NK-92 (cell line): ENCODE results near the gene COX7B2.

Source experiments
- DNase-seq: peaks from one replicate; lab custom pipeline; 2025; ENCODE audit not compliant: unreplicated experiment; lab: John Stamatoyannopoulos, UW

The COX7B2 gene

DNA sequence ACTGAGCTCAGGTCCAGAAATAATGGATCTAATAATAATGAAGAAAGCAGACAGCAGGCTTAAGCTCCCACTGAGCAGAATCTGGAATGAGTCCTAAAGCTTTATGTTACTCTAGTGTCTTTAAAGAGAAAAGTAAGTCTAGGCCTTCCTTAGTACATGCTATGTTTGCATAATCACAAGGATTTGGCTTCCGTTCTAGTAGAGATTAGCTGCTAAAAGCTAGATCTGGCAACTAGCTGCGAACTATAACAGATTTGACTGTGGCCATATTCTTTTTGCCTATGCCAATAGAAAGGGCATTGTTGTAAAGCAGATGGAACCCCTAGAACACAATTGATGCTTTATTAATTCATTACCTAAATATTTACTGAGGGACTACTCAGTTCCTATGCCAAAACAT lies 19.0 kb downstream of the COX7B2 start:
- DNase-seq, result no peak

DNA sequence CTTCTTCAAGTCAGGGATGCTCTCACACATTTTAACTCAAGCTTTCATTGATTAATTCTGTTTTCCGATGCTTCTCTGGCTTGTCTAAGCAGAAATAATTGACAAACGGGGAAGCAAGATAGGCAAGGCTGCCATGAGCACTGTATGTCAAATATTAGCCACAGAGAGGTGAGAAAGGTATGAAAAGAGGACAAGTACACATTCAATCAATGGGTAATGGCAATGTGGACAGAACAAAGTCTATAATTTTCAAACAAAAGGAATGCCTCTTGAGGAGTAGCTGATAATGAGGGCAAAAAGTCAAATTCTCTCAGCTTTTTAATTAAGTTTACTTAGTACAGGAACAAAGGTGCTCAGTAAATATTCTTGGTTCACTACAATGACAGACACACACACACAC lies 19.6 kb downstream of the COX7B2 start:
- DNase-seq, result no peak

DNA sequence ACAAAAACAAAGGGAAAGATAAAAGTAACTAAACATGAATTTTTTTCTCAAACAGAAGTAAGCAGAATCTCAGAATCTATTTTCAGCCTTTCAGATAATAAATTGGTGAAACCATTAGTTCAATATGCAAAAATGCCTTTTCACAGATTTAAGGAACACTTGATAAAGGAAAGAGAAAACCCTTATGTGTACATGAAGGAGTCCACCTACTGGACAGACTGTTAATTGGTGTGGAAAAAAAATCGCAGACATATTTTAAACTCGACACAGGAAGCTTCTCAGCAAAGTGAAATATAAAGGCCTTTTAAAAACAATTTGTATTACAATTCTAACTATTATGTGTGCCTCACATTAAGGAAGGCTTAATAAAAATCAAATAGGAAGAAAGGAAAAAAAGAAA lies 22.3 kb downstream of the COX7B2 start:
- no peak for DNase-seq

DNA sequence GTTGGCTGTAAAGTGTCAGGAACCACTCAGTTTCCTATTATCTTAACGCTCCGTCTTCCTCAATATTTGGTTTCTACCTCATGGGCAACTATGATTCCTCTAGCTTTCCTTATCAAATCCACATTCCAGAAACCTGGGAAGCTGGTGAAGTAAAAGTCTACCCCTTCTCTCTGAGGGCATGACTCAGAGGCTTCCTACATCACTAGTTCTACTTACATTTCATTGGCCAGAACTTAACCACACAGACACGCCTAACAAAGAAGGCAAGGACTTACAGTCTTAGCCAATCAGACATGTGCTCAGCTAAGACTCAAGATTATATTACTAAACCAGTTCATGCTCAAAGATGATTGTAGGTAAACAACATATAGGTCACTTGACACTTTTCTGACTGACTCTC lies 30.4 kb downstream of the COX7B2 start:
- DNase-seq, result no peak

DNA sequence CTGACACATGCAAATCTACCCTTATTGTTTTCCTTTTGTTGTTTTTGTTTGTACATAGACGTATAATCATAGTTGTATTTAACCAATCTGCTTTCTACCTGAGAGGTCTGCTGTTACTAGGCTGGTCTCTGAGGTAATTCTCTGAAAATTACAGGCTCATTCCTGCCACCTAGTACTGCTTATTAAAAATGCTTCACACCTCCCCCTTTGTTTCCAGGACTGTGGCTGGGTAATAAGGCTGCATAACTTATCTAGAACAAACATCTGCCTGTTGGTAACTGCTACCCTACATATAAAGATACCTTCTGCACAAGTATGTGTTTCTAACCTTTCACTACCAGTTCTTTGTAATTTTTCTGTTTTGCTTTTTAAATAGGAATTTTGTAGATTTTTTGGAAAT lies 34.2 kb downstream of the COX7B2 start:
- no peak for DNase-seq

DNA sequence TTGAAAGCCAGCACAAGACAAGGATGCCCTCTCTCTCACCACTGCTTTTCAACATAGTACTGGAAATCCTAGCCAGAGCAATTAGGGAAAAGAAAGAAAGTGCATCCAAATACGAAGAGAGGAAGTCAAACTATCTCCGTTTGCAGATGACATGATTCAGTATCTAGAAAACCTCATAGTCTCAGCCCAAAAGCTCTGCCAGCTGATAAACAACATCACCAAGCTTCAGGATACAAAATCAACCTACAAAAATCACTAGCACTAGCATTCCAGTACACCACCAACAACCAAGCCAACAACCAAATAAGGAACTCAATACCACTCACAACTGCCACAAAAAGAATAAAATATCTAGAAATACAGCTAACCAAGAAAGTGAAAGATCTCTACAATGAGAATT lies 38.6 kb downstream of the COX7B2 start:
- no peak for DNase-seq

DNA sequence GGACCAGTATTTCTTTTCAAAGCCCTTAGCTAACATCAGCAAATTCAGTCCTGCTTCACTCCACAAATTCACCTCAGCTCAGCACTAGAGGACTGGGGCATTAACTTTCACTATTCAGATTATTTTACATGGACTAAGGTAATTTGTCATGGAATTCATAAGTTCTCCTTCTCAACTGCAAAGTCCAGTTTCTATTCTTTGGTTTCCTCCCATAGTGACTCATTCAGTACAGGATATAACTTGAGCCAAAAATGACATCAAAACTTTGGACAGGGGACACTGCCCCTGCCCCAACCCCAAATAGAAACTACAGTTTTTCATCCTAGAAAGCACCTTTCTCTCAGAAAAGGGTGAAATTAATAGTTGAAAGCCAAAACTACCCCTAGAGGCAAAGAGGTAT lies 52.7 kb downstream of the COX7B2 start:
- DNase-seq, result no peak

DNA sequence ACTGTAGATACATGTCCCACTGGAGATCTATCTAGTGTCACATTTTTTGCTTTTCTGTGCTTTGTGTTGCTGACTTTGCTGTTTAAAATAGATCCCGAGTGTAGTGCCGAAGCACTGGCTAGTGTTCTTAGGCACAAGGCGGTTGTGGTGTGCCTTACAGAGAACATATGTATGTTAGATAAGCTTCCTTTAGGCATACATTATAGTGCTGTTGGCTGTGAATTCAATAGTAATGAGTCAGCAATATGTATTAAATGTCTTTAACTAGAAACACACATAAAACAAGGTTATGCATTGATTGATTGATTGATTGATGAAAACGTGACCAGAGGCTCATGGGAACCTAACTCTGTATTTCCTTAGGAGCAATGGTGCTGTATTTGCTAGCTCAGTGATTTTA lies 56.2 kb downstream of the COX7B2 start:
- DNase-seq, result no peak

DNA sequence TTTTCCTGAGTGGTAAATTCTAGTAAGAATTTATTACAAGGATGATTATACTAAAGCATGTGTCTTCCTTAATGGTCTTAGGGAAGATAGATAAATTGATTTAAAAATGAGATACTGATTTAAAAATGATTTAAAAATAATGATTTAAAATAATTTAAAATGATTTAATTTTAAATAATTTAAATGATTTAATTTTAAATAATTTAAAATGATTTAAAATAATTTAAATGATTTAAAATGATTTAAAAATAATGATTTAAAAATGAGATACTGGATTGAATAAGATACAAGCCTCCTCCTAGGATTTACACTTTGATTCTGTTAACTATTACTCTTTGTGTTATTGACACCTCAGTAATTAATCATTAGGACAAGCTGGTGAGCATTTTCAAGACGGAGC lies 59.0 kb downstream of the COX7B2 start:
- no peak for DNase-seq

DNA sequence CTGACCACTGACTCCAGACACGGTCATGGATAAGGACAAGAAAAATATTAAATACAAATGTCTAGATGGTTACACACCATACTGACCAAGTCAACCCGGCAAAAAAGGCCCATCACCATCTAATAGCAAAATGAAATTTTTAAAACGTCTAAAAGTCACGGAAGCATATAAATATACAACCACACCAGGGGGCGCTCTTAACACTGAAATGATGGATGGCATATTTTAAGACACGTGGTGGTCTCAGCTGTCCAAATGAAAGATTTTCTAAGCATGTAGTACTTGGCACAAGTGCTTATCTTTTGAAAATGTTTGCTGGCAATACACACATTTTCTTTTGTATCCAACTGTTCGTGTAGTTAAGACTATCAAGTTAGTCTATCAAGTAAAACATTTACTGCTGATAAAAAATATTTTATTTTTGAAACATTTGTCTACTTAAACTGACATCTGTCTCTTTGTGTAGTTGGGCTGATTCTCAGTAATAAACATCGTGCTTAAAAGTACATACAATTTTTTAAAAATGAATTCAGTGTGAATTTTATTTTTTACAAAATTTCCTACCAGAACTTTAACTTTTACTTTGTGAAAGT lies 64.6 kb downstream of the COX7B2 start:
- DNase-seq, result no peak

DNA sequence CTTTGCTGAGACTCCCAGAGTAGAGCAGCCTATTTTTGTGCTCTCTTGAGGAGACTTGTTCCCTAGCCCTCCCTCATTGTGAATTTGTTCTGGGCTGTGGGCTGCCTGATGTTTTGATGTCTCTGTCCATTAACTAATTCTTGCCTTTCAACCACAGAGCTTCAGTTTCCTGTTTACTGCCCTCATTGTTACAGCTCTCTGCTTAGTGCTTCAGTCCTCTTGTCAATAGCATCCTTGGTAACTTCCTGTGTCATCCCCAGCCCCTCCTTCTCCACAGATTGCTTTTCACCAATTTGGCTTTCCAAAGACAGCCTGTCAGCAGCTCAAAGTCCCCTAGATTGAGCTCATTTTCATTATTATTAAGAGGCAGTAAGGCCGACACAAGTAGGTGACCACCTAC lies 69.9 kb downstream of the COX7B2 start:
- no peak for DNase-seq

DNA sequence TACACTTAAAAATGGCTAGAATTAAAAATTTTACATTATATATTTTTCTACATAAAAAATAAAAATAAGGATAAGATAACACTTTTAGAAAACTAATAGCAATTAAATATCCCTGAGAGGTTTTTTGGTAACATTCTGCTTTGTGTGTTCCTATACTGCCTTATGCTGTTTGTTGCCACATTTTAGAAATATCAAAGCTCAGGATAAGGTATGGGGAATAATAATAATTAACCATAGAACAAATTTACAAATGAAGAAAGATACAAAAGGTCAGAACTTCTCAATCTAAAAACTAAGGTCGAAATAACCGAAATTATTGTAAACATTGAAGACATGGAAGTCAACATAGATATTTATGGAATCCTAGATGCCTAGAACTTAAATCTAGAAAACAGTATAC lies 71.4 kb downstream of the COX7B2 start:
- no peak for DNase-seq

DNA sequence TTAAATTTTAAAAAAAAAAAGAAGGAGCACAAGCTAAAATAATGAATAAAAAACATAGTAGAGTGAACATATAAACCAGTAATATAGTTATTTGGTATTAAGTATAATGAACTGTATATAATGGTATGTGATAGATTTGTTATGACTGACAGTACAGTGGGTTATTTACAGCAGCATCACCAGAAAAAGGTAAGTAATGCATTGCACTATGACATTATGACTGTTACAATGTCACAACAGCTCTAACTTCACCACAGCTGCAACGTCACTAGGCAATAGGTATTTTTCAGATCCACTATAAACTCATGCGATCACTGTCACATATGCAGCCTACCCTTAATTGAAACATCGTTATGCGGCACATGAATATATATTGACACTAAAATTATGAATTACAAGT lies 72.5 kb downstream of the COX7B2 start:
- DNase-seq, result no peak

DNA sequence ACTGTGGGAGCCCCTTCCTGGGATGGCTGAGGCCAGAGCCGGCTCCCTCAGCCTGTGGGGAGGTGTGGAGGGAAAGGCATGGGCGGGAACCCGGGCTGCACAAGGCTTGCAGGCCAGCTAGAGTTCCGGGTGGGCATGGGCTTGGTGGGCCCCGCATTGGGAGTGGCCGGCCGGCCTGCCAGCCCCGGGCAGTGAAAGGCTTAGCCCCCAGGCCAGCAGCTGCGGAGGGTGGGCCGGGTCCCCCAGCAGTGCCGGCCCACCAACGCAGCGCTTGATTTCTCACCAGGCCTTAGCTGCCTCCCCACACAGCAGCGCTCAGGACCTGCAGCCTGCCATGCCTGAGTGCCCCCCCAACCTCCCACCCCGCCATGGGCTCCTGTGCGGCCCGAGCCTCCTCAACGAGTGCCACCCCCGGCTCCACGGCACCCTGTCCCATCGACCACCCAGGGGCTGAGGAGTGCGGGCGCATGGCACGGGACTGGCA lies 78.0 kb downstream of the COX7B2 start:
- DNase-seq, result no peak

DNA sequence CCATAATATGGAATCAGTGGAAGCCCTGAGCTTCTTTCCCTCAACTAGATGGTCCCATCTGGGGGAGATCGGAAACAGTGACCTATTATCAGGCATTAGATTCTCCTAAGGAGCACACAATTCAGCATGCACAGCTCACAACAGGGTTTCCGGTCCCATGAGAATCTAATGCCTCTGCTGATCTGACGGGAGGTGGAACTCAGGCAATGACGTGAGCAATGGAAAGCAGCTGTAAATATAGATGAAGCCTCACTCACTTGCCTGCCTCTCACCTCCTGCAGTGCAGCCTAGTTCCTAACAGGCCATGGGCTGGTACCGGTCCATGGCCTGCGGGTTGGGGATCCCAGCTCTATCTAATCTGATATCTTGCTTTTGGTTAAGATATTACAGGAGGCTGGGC lies 88.9 kb downstream of the COX7B2 start:
- no peak for DNase-seq

DNA sequence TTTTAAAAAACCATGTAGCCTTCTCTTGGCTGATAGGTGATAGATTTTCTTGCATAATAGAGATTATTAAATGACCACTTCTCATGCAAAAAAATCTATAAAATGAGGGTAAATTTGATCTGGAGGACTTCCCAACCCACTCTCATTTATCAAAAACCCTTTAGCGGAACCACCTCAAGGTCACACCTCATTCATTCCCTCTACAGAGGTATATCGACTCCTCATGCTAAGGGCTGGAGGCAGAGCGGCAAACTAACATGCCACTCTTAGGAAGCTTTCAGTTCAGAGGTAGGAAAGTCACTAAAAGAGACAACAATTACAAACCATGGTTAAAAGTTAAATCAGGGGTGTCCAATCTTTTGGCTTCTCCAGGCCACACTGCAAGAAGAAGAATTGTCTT lies 90.0 kb downstream of the COX7B2 start:
- no peak for DNase-seq

DNA sequence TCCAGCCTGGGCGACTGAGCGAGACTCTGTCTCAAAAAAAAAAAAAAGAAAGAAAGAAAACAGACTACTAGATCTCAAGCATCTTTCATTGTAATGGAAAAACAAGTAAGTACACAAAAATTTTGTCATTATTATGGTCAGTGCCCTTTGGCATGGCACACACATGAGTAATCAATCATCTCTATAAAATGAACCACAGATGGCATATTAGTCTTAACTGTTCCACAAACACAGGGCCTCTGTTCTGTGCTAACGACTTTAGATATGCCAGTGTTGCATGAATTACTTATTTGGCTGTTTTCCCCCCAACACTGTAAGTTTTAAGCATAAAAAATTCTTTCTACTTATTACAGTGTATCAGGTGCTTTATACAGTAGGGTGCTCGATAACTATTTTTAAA lies 90.4 kb downstream of the COX7B2 start:
- DNase-seq, result no peak

DNA sequence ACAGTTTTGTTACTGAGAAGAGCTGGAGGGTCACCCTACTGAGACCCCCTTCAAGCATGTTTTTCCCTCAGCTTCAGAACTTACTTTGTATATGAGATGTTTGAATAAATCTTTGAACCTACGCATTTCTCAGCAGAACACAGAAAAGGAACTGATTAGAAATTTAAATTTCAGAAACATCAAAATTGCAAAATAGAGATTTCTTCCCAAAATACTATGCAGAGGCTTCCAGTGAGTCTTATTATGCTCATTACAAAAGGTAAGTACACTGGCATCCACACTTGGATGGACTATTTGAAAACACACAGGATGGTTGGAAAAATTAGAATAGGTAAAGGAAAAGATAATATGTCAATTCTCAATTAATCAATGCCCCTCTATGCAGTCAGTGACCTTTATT lies 91.2 kb downstream of the COX7B2 start:
- DNase-seq, result no peak

DNA sequence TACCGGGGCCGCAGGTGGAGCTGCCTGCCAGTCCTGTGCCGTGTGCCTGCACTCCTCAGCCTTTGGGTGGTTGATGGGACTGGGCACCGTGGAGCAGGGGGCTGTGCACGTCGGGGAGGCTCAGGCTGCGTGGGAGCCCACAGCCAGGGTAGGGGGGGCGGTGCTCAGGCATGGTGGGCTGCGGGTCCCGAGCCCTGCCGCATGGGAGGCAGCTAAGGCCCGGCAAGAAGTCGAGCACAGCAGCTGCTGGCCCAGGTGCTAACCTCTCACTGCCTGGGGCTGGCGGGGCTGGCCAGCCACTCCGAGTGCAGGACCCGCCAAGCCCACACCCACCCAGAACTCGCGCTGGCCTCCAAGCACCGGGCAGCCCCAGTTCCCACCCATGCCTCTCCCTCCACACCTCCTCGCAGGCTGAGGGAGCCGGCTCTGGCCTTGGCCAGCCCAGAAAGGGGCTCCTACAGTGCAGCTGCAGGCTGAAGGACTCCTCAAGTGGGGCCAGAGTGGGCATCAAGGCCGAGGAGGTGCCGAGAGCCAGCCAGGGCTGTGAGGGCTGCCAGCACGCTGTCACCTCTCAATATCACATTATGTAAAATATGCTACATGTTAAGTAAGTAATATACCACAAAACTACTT lies 104.1 kb downstream of the COX7B2 start:
- no peak for DNase-seq

DNA sequence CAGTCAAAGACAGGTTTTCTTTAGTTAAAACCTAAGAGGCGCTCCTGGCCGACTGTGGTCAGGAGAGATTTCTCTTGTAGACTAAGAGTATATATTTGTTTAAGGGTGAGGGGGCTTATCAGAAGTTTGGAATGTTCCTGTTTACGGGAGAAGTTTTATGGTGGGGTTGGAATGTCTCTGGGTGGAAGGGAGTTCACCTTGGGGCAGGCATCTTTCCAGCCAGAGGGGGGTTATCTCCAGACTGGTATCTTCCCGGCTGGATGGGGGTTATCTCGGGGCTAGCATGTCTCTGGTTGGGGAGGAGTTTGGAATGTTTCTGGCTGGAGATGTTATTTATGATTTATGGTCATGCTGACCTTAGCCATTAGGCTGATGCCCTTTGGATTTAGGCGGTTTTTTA lies 116.0 kb downstream of the COX7B2 start:
- no peak for DNase-seq

DNA sequence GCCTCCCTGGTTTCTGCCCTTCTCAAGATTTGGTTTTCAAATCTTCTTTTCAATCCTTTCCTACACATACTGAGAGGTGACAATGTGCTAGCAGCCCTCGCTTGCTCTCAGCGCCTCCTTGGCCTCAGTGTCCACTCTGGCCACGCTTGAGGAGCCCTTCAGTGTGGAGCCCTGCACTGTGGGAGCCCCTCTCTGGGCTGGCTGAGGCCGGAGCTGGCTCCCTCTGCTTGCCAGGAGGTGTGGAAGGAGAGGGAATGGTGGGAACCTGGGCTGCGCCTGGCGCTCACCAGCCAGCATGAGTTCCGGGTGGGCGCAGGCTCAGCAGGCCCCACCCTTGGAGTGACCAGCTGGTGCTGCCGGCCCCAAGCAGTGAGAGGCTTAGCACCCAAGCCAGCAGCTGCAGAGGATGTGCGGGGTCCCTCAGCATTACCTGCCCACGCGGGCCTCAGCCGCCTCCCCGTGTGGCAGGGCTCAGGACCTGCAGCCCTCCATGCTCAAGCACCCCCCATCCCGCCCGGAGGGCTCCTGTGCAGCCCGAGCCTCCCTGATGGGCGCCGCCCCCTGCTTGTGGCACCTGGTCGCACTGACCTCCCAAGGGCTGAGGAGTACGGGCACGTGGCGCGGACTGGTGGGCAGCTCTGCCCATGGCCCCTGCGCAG lies 127.5 kb downstream of the COX7B2 start:
- DNase-seq, result no peak

DNA sequence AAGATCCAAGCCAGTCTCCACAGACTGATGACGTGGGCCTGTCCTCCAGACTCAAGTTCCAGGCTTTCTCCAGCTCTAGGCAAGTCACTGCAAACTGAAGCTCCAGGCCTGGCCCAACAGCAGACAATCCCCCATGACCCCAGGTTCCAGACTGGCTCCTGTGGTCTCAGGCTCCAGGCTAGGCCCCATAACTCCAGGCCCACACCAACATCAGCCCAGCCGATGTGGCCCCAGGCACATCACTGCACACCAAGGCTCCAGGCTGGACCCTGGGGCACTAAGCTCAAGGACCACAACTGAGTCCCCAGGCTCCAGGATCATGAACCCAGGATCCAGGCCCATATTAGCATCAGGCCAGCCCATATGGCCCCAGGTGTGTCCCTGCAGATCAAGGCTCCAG lies 143.6 kb downstream of the COX7B2 start:
- no peak for DNase-seq

DNA sequence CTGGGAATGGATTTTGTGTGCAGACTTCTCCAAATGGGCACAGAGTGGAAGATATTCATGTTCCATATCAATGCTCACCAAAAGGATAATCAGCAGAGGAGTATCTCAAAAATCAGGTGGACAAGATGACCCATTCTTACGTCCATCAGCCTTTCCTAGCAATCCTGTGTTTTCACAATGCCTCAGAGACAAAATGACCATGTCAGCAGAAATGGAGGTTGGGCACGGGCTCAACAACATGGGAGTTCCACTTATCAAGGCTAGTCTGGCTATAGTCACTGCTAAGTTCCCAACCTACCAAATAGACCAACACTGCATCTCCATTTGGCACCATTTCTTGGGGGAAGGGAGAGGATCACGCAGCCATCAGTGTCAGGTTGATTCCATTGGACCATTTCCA lies 179.0 kb downstream of the COX7B2 start:
- no peak for DNase-seq
